Posterior vena cava (tissue), 2 donors: ENCODE measurements around the gene NR6A1. TPM values are rescaled to one million over a fixed set of nuclear protein-coding genes. Genes with fewer than 3 reads are reported as not detected.
"Not testable (repeated sequence)": the region's sequence is repeated elsewhere in the genome, so short reads cannot be mapped to it uniquely, and the experiment has no call there.

Experiments used
- DNase-seq: peaks from one replicate; pipeline ENCODE4 v3.0.0-alpha.2; 2020; ENCODE audit warnings: low spot score
- intact Hi-C, 2 donors: fragments of 100-400 bp; cut with DNase I; formaldehyde crosslinking; loops; one replicate each; pipeline versions ENCODE4 v1.14.1 to v1.14.2; 2022 to 2023
- total RNA-seq, 2 donors: library from RNA; stranded (reverse); fragmentation: NEBNext Ultra II Directional; extraction: Animal tissue kit (Norgen Biotek cat#: 25700); gene quantifications; one replicate each; pipeline ENCODE4 v1.2.1, GENCODE V29; 2021
- donor health status: DM: yes; HTN: yes; CAD: no.
- donor health status: DM: yes; HTN: yes; CAD: no.

NR6A1 gene
- total RNA-seq, 2 donors from 2014 or later, result 0.23 to 0.76 TPM

DNA sequence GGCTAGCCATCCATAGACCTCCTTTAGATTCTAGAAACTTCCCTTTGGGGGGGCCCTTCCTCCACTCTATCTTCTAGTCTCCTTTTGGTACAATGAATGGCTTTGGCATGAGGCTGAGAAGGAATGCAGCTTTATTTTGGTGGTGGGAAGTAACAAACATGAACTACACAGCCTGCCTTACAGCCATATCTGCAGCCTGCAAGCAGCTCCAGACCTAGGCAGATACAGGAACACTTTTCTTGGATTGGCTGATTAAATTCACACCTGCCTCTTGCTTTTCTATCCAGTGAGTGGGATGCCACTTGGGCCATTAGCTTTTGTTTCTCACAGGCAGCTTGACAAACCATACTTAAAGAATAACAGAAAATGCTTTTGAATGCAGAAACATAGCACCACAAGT lies 28.2 kb downstream of the NR6A1 start:
- intact Hi-C loops, result no loop called here
- DNase-seq, result no peak

DNA sequence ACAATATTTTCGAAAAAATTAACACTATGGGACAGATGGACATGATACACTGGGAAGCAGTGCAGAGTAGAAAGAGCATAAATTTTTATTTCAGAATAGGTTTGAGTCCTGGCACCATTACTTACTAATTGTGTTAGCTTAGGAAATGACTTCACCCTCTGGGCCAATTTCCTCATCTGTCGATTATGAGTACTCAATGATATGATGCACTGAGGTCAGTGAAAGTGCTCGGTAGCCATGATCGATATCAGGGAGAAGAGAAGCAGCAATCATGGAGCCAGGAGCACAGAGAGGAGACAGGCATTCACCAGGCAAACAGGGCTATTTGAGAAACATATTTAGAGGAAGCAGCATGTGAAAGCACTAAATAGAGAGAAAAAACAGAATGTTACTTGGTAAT lies 29.4 kb downstream of the NR6A1 start:
- intact Hi-C loops, result no loop called here
- DNase-seq, result no peak

DNA sequence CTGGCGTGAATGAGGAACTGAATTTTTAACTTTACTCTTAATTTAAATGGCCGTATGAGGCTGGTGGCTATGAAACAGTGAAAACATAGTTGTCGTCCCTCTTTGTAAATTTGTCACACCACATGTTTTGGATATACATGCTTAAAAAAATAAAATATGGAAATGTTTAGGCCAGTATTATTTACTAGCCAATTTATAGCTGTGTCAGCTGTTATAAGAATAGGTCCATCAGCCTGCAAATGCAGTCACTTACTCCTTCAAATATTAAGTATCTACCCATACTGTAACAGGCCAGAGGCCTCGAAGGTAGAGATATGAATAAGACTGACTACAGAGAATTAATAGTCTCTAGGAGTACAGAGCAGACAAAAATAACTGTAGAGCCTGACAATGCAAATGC lies 30.0 kb downstream of the NR6A1 start:
- intact Hi-C loops, result no loop called here

DNA sequence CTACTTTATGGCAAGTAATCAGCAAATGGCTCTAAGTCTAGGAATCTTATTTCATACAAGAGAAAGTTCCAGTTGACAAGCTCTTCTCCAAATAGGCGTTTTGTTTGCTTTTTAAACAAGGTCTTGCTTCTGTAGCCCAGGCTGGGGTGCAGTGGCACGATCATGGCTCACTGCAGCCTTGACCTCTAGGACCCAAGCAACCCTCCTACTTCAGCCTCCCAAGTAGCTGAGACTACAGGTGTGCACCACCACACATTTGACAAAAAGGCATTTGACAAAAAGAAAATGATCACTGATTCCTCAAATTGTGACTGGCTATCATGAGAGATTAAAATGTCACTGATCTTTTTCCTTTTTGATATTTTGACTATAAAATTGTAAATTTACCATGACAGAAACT lies 31.8 kb downstream of the NR6A1 start:
- intact Hi-C loops, result no loop called here
- DNase-seq, result no peak

More for the DNA sequence above, 30.0 kb downstream of the NR6A1 start:
- no peak for DNase-seq

DNA sequence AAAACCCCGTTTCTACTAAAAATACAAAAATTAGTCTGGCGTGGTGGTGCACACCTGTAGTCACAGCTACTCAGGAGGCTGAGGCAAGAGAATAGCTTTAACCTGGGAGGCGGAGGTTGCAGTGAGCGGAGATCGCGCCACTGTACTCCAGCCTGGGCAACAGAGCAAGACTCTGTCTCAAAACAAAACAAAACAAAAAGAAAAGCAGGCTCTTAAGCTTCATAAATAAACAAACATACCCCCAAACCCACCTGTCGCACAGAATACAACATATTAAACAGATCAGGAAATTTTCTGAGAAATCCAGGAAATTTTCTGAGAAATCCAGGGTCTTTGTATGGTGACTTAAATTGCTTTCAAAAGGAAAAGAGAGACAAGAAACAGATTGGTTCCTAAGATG lies 33.0 kb downstream of the NR6A1 start:
- intact Hi-C loops, DNase-seq: not testable (repeated sequence)

DNA sequence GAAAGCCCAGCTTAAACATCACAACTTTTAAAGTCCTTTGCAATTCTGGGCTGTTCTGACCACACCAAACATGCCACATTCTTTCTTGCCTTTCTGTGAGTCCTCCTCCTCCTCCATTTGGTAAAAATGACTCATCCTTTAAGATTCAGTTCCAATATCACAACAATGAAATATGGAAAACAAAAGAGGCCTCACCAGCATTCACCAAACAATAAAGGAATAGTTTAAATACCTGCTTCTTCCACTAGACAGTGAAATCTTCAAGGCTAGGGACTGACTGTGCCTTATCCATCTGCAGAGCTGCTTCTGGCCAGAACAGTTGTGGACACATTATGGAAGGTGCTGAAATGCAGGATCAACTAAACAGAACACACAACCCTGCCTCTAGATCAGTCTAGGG lies 36.0 kb downstream of the NR6A1 start:
- intact Hi-C loops, result no loop called here
- DNase-seq, result no peak

DNA sequence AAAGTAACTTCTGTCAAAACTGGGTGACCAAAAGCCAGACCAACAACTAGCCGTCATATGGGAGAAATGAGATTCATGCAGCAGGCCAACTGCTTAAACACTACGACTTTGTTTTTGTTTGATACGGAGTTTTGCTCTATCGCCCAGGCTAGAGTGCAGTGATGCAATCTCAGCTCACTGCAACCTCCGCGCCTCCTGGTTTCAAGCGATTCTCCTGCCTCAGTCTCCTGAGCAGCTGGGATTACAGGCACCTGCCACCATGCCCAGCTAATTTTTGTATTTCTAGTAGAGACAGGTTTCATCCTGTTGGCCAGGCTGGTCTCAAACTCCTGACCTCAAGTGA lies 36.4 kb downstream of the NR6A1 start:
- intact Hi-C loops, DNase-seq: not testable (repeated sequence)

DNA sequence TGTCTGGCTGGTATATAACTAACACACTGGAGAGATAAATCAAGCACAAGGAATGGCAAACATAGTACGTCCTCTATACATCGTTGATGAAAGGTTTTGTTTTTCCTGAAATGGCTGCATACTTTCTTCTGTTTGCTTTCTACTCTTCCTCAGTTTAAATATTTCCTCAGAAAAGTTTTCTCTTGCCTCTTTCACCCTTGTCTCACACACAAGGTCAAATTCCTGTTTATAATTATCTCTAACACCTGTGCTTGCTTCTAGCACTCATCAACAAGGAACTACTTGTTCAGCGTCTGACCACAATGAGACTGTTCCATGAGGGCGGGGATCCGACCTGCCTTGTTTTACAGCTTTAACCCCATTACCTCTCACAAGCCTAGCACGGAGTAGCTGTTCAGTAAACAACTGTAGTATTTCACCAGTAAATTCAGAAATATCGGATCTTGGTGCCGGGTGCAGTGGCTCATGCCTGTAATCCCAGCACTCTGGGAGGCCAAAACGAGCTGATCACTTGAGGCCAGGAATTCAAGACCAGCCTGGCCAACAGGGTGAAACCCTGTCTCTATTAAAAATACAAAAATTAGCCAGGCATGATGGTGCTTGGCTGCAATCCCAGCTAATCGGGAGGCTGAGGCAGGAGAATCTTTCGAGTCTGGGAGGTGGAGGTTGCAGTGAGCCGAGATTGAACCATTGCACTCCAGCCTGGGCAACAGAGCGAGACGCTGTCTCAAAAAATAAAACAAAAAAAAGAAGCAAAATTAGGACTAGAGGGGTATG lies 37.0 kb downstream of the NR6A1 start:
- DNase-seq, result no peak
- intact Hi-C loops, result no loop called here

DNA sequence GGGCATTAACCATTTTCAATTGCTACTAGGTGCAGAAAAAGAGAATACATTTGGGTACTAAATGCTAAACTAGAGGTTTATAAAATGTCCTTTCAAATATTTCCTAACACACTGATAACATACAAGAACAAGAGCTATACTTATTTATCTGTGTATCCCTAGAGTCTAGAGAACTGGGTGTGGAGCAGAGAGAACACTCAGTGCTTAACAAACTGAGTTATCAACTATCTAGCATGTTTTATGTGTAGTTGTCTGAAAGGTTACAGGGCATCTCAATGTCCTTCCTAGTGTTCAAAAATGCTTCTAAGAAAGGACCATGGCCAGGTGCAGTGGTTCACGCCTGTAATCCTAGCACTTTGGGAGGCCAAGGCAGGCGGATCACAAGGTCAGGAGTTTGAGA lies 40.3 kb downstream of the NR6A1 start:
- no peak for DNase-seq
- intact Hi-C loops, result no loop called here

DNA sequence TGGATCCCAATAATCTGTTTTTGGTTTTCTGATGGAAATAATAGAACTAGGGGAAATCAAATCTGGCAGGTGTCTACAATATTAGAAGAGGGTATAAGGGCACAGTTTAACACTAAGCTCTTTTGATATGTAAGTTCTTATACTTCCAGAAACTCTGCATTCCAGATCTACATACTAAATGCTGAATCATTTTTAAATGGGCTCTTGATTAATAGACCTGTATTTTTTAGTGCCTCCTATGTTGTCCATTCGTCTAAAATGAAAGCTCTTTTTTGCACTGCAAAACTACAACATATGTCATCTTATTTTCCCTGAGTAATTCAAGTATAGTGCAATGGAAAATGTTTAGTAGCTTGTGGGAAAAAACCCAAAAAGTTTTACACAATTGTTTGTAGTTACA lies 44.2 kb downstream of the NR6A1 start:
- intact Hi-C loops, result loop anchor here in 1 of 2 donors (5.0 kb wide), 1 partner anchor 200 kb away; no protein-coding TSS in a partner anchor
- DNase-seq, result no peak

DNA sequence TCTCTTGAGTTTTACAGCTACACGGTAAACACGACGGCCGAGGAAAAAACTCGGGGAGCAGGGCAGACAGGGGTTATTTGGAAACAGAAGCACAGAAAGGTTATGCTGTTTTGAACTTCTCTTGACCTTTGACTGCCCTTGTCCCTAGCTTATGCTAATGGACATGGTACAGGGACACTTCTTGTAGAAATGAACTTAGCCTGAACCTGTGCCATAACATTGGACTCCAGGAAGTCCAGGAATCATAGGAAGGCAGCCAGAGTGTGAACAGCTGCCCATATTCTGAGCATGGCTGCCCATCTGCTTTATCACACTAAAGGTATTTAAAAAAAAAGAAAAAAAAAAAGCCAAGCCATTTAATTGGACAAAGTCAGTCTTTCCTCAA lies 46.1 kb downstream of the NR6A1 start:
- intact Hi-C loops, result loop anchor here in 1 of 2 donors (5.0 kb wide), 1 partner anchor 198 kb away; no protein-coding TSS in a partner anchor
- no peak for DNase-seq

DNA sequence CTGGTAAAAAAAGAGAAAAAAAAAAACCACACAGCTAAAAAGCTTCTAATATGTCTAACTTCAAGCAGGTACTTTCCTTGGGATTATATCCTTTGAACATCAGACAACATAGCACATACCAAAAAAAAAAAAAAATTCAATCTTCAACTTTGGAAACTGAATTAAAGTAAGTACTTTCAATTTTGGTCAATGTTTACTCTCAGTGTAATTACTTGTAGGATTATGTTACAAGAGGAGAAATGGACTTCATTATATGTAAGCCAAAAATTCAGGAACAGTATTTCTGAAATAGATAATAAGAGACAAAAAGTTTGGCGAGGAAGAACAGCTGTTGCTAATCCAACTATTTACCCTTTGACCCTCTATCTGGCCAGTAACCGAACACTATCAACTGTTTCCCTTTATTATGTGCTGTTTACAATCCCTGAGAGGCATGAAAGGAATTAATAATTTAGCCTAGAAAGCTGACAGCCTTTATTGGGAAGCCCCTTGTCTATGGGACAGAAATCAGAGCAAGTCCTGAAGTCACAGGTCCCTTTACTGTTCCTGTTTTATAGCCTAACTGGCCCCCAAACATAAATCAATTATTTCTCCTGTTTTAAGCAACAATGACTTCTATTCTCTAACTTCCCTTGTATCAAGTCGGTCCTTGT lies 46.6 kb downstream of the NR6A1 start:
- intact Hi-C loops, result loop anchor here in 1 of 2 donors (5.0 kb wide), 1 partner anchor 197 kb away; no protein-coding TSS in a partner anchor
- DNase-seq, result no peak

DNA sequence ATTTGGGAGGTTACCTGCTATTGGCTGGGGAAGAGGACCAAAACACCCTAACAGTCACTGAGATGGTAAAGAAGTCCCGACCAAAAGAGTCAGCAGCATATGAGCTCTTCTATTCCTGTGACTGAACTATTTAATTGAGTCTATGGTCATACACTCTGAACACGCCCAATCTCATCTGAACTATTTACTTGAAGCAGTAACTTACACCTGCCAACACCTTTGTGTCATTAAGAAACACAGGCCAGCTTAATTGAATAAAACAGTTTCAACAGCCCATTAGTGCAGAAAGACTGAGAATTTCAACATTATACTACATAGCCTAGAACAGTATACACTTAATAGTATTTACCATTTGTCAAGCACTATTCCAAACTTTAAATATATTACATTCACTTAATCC lies 47.8 kb downstream of the NR6A1 start:
- no peak for DNase-seq
- intact Hi-C loops, result no loop called here

DNA sequence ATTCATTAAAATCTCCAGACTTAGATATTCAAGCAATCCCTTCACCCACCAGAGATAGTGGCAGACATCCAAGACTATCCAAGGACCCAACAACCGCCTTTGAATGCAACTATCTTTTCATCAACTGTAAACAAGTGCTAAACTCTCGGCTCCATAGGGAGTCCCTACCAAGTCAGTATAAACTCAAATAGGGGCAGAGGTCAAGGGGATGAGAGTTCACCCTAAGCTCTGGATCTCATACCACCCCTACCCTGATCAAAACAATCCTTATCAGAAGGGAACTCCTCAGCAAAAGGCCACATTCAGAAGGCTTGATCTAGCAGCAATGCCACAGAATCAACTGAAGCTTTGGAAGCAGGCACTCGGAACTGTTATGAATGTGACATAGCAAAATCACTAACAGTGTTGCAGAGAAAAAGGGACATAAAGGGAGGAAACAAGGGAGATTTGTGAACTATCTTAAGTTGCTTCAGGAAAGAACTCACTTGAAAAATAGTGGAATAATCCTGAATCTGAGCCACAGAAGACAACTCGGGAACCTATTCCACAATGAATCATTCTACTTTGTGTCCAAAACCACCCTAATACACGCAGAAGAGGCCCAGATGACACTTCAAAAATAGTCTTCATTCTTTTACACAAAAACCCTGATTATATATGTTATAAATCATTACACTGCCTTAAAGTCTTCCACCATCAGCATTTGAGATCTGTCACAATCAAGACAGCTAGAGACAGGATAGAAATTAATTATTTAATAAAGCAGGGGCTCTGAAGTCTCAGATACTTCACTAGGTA lies 49.8 kb downstream of the NR6A1 start:
- no peak for DNase-seq
- intact Hi-C loops, result no loop called here

DNA sequence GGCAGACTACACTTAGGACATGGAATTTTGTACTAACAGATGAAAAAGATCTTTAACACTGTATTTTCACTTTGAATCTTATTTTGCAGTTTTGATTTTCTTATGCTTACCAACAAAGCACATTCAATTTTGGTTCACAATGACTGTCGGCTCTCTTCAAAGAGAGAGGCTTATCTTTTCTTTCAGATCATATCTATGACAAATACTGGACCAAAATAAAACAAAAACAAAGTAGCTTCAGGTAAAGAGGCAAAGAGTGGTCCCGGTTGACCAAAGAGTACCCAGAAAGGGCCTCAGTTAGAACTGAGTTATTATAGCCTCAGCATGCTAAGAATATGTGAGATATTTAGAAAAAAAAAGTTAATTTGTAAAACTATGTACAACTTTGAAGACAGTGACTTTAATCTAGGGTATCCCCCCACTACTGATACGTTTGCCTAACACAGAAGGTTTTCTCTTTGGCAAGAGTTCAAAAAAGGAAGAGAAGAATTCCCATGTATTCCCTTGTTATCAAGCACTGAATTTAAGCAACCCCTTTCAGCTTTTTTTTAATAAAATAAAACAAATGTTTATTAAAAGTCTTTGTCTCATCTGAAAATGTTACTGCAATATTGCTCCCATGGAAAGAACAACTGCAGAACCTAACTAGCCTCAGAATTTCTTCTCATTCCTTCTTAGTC lies 50.5 kb downstream of the NR6A1 start:
- DNase-seq, result no peak
- intact Hi-C loops, result no loop called here

DNA sequence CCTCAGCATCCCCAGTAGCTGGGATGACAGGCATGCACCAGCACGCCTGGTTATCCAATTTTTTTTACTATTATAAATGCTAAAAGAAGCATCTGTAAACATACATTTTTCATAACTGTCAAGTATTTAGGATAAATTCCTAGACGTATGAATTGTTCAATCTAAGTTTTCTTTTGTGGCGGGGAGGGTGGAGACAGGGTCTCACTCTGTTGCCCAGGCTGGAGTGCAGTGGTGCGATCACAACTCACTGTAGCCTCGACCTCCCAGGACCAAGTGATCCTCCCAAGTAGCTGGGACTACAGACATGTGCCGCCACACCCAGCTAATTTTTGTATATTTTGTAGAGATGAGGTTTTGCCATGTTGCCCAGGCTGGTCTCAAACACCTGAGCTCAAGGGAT lies 52.2 kb downstream of the NR6A1 start:
- intact Hi-C loops, result loop anchor here (10.0 kb wide), 1 partner anchor 104 kb away; no protein-coding TSS in a partner anchor
- no peak for DNase-seq

DNA sequence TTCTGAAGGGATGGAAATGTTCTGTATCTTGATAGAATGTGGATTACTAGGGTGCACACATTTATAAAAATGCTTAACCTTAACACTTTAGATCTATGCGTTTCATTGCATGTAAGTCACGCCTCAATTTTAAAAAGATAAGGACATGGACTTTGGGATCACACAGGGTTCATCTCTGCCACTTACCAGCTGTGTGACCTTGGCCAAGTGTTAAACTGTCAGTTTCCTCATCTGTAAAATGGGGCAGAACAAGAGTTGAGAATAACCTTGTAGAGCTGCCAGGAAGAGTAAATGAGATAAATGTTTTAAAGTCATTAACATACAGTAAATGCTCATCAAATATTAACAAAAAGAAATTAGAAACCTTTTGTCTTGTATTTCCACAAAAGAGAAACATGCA lies 53.5 kb downstream of the NR6A1 start:
- DNase-seq, result no peak
- intact Hi-C loops, result loop anchor here (10.0 kb wide), 1 partner anchor 103 kb away; no protein-coding TSS in a partner anchor

DNA sequence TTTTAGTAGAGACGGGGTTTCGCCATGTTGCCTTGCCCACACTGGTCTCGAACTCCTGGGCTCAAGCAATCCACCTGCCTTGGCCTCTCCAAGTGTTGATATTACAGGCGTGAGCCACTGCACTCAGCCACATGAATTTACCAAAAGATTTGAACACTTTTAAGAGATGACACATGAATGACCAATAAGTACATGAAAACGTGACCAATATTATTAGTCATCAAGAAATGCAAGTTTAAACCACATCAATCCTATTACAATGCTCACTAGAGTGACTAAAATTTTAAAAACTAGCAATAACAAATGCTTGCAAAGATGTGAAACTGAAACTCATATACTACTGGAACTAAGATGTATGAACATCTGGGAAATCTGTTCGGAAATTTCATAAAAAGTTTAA lies 54.3 kb downstream of the NR6A1 start:
- intact Hi-C loops, result loop anchor here (10.0 kb wide), 1 partner anchor 102 kb away; no protein-coding TSS in a partner anchor
- DNase-seq, result no peak

DNA sequence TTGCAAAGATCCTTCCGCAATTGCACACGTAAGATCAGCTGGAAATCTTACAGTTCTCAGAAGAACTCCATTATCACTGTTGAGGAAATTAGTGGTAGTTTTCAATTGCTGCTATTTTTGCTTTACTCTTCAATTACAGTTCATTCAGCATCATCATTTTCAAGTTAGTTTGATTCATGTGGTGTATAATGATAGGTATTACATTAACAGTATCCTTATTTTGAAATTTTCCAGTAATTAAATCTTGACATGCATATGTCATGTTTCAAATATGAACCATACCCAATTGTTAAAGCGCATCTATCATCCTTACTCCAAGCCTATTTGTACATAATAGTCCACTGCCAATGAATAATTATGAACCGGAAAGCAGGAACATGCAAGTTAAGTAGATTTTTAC lies 60.3 kb downstream of the NR6A1 start:
- intact Hi-C loops, result loop anchor here (10.0 kb wide), 1 partner anchor 96 kb away; no protein-coding TSS in a partner anchor
- DNase-seq, result no peak
